ENCODE data around the gene REG1B. TPM values are rescaled to one million over a fixed set of nuclear protein-coding genes. Genes with fewer than 3 reads are reported as not detected.

REG1B gene, protein sequence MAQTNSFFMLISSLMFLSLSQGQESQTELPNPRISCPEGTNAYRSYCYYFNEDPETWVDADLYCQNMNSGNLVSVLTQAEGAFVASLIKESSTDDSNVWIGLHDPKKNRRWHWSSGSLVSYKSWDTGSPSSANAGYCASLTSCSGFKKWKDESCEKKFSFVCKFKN
- not detected in 2 replicates for total RNA-seq (2014; rRNA removed; shearing (Covaris generic))

DNA sequence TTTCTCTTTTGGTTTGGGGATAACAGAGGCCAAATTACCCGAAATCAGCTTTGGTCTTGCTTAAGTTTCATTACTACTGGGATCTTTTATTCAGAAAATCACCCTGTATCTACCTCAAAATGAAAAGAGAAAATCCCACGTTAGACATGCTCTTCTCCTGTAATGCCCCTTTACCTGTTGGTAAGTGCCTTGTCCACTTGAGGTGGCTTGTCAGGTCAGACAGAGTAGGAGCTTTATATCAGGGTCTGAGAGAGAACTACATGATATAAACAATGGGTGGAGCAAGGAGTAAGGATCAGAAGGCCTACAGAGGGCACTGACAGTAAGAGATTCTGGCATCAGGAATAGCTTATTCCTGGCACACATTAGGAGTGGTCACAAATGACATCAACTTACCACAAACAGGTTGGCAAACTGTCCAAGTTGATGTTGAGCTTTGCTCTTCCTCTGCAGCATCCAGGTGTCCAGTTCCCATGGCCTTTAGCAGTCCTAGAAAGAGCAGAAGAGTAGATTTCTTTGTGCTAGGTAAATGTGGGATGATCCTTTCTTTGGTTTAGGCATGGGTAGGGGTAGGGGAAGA, at the start of gene REG1B:
TSS of gene REG1B (minus strand) at position 209 of the 580 bp plus-strand sequence. CDS start 381 bp downstream, outside the sequence.
- DNase-seq (ENCODE audit: low read depth): no peak

GRCh38 chr2:79131687-79132086, 43.9 kb upstream of the REG1B start:
- DNase-seq (ENCODE audit: low read depth): no peak

- no peak for DNase-seq (ENCODE audit: low read depth)
Observed at GRCh38 chr2:79129804-79130203, 42.0 kb upstream of the REG1B start.

DNA sequence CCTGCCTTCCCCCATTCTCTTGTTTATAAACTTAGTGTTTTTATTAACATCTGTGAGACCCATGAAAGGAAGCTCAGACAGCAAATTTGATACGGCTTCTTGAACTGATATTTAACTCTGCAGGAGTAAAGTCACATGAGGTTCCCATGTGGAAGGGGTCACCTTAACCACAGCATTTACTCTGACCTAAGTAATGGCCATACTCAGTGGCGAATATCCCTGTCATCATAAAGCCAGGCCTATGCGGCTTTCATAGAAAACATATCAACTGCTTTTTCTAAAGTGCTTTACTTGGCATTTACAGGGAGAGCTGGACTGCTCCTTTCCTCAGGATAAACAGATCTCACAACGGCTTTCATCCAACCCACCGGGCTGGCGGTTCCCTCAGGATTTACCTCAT, 41.5 kb upstream of the REG1B start:
- no peak for DNase-seq (ENCODE audit: low read depth)

DNA sequence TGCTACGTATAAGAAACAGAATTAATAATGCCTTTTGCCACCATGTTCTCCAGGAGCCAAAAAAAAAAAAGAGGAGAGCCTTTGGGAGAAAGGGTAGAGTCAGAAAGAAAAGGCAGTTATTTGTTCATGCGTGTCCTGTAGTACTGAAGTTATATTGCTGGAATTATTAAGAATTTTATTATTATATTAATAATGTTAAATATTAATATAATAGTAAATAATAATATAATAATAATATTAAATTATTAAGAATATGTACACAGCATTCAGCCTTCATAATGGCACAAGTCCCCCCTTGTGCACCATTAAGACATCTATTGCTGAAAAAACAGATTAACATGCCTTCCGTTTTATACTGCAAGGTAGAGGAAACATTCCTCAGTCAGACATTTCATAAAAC, 40.6 kb upstream of the REG1B start:
- no peak for DNase-seq (ENCODE audit: low read depth)

DNA sequence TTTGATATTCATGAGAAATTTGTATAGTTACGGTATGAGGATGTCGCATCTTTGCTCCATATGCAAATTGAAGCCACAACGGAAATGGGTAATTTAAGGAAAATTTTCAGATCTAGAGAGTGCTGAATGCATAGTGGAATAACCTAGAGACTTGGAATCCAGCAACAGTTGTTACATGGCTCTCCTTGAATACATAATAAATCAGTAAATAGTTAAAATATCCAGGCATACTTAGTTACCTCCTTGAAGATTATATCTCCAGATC, 37.9 kb upstream of the REG1B start:
- no peak for DNase-seq (ENCODE audit: low read depth)

GRCh38 chr2:79124907-79125720, 37.3 kb upstream of the REG1B start:
- no peak for DNase-seq (ENCODE audit: low read depth)

DNA sequence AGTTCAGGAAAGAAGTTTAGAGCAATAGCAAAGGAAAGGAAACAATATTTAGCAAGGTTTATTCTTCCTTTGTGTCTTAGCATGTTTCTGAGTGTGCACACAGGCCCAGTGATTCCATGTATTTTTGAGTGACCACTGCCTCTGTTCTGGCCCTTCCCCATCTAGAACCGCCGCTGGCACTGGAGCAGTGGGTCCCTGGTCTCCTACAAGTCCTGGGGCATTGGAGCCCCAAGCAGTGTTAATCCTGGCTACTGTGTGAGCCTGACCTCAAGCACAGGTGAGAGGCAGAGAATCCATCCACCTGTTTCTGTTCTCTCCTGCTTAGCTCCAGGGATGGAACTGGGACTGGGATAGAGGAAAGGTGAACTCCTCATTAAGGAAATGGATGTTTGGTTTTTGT, 34.9 kb upstream of the REG1B start:
- no peak for DNase-seq (ENCODE audit: low read depth)

DNA sequence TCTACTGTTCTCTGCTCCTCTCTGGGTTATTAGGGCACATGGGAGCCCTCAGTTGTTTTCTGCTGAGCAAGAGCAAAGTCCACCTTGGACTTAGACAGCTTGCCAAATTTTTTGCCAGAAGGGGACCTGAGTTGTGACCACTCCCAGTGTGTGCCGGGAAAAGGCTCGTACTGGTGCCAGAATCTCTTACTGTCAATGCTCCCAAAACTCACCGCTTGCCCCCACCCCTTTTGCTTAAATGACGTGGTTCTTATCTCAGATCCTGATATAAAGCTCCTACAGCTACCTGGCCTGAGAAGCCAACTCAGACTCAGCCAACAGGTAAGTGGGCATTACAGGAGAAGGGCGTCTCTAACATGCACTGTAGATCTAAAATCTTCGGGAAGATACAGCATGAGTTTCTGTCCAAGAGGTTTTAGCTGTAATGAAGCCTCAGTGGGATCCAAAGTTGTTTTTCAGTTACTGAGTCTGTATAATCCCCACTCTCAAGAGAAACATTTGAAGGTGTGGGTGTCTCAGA, 32.5 kb upstream of the REG1B start, which contains the start of gene REG1A:
TSS of gene REG1A (plus strand) at position 295 of the 520 bp plus-strand sequence. CDS start 374 bp downstream, outside the sequence.
- DNase-seq (ENCODE audit: low read depth): no peak

- no peak for DNase-seq (ENCODE audit: low read depth)
Observed at GRCh38 chr2:79116997-79117928, 29.5 kb upstream of the REG1B start.

DNA sequence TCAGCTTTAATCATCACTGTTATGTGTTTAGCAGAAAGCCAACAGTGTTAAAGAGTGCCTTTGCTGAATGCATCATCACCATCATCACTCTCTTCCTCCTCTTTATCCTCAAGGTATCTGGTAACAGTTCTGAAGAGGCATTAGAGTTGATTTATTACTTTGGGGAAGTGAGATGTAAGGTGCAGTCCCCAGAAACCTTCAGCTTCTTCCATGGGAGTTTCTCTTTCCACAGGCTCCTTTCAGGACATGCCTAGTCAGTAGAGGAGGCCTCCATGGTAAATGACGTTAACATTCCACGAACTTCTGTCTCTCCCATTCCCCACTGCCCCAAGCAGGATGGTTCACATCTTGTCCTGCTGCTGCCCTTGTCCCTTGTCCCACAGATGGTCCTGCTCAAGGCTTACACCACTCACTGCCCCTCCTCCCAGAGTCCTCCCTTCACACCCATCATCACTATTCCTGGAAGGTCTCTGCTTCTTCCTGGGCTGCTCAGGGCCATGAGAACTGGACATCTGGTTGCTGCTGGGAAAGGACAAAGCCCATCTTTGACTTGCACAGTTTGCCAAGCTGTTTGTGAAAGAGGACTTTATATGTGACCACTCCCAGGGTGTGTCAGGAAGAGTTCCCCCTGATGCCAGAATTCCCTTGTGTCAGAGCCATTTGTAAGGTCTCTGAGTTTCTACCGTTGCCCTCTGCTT, 27.2 kb upstream of the REG1B start:
- no peak for DNase-seq (ENCODE audit: low read depth)

DNA sequence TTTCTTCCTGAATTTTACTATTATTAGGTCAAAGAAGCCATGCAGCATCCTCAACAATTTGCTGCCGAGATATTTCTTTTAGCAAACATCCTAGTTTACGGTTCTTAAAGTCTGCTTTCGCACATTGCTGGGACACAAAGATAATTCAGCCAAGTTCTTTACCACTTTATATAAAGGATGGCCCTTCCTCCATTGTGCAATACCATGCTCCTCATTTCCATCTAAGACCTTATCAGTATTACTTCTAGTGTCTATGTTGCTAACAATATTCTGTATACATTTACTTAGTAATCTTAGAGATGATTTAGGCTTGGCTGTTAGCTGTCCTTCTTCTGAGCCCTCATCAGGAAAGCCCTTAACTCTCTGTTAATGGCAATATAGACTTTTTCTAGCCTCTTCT, 24.5 kb upstream of the REG1B start:
- DNase-seq (ENCODE audit: low read depth): no peak

- DNase-seq (ENCODE audit: low read depth): no peak
Observed at GRCh38 chr2:79105259-79105658, 17.5 kb upstream of the REG1B start.

- DNase-seq (ENCODE audit: low read depth): no peak
Observed at GRCh38 chr2:79103214-79103613, 15.4 kb upstream of the REG1B start.

DNA sequence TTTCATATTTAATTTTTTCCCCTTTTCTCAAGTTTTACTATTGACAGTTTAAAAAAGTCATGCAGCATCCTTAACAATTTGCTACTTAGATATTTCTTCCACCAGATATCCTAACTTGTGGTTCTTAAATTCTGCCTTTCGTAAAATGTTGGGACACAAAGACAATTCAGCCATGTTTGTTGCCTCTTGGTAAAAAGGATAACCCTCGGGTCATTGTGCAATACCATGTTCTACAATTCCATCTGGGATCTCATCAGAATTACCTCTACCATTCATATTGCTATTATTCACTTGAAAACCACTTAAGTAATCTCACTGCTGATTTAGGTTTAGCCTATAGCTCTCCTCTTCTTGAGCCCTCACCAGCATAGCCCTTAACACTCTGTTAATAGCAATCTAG, 13.2 kb upstream of the REG1B start:
- DNase-seq (ENCODE audit: low read depth): no peak

DNA sequence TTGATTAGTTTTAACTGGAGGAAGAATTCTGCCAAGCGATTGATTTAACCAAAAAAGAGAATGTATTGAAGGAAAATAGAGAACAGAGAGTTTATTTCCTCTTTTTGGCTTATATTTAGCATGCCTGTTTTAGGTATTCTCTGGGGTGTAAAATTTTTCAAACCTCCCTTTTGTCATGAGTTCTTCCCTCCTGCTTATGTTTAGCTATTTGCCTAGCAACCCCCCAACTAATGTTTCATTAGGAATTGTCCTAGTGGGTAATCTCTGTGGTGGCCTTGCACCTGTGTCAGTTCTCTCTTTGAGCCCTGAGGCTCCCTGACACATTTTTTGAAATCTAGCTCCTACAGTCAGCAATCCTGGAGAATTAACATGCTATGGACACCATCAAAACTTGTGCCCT, 12.5 kb upstream of the REG1B start:
- no peak for DNase-seq (ENCODE audit: low read depth)

DNA sequence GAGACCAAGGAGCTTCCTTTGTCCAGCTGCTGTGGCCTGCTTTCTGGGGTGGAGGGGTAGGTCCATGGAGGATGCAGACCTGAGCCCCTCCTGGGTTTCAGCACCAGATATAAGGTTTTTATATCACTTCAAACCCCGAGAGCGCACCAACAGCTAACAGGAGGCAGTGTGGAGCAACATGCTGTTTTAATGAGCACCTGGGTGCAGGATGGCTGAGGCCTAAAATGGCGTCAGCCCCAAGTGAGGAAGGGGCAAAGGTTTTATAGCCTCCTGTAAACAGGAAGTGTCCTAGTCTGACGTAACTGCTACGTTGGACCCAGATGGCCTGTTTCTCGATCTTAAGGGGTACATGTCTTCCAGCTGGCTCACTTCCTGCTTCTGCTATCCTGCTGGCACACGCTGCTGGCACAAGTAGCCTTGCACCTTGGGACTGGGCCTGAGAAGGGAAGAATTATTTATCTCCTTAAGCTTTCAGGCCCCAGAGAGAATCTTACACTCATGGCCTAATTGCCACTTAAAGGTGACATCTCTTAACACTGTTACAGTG, 11.4 kb upstream of the REG1B start:
- DNase-seq (ENCODE audit: low read depth): no peak

DNA sequence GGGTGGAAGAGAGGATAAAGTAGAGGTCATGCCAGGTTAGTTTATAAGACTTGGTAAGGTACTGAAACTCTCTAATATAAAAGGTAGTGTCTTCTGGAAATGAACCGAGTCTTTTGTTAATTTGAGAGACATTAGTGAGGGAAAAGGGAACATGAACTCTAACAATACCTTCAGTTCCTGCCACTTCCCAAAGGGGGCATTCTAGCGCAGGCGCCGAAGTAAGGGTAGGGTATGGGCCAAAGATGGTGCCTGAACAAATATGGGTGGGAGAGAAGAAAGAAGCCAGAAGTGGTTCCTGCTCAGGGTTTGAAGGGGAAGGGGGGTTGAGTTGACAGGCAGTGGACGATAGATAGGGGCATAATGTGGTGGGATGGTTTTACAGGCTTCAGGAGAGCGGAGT, 10.1 kb upstream of the REG1B start:
- no peak for DNase-seq (ENCODE audit: low read depth)

DNA sequence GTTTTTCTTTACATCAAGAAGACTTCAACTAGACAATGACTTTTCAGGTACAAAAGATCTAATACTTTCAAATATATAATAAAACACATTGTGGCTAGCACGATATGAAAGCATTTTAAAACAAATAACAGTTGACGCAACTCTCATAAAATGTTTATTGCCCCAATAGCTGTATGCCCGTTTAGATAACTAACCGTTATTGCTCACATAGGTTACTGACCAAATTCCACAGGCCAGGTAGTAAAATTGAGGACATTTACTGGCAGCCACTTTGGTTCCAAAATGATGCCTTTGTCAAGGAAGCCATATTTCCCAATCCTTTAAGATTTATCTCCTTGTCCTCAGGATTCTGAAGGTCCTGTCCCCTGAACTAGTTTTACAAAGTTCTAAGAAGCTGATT, 2.9 kb upstream of the REG1B start:
- no peak for DNase-seq (ENCODE audit: low read depth)

GRCh38 chr2:79086255-79086654, 1.5 kb downstream of the REG1B start:
- no peak for DNase-seq (ENCODE audit: low read depth)

DNA sequence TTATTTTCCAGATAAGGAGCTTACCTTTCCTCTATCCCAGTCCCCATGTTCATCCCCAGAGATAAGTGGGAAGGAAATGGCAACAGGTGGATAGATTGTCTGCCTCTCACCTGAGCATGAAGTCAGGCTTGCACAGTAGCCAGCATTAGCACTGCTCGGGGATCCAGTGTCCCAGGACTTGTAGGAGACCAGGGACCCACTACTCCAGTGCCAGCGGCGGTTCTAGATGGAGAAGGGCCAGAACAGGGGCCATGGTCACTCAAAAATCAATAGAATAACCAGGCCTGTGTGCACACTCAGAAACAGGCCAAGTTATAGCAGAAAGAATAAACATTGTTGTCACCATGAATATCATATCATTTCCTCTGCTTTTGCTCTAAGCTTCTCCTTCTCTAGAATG, 2.4 kb downstream of the REG1B start:
- no peak for DNase-seq (ENCODE audit: low read depth)
